Panc1 (cell line): Measurements from ENCODE around the gene CLIP3. TPM values are rescaled to one million over a fixed set of nuclear protein-coding genes. Genes with fewer than 3 reads are reported as not detected.

Experiments
- ATAC-seq: fragments of 200-7000 bp; cut with Tn5 transposase; 2 replicates; pipeline ENCODE4 v1.9.1; 2020; ENCODE audit warnings: mild to moderate bottlenecking, moderate library complexity
- BruUV-seq: library from RNA; stranded (reverse); fragments of 400-500 nt; replicated peaks from 2 replicates; lab custom pipeline; 2021; lab: Mats Ljungman, UMichigan
- CTCF ChIA-PET: fragments of 300-600 bp; sonication (Branson Sonifier 250); formaldehyde crosslinking; loops from one replicate; lab custom pipeline; 2022; ENCODE audit warnings: antibody characterized with exemption; lab: Charles Lee
- POLR2A ChIA-PET: fragments of 300-600 bp; sonication (Branson Sonifier 250); formaldehyde crosslinking; loops from one replicate; lab custom pipeline; 2022; ENCODE audit warnings: antibody characterized with exemption; lab: Charles Lee
- DNase-seq: peaks from one replicate; pipeline ENCODE4 v3.0.0-alpha.2; 2010; ENCODE audit warnings: low read depth, low spot score
- H3K27ac ChIP-seq: 2 replicates; pipeline ENCODE4 v1.5.1; 2011; ENCODE audit warnings: mild to moderate bottlenecking, low read length, inconsistent platforms
- H3K27me3 ChIP-seq: fragments of 200-500 bp; sonication (Bioruptor generic); 2 replicates; pipeline ENCODE4 v1.6.0; 2014; ENCODE audit warnings: low read length, inconsistent platforms; ENCODE audit not compliant: control insufficient read depth, insufficient read depth
- H3K36me3 ChIP-seq: fragments of 200-500 bp; sonication (Bioruptor generic); 2 replicates; pipeline ENCODE4 v1.5.1; 2014; ENCODE audit warnings: inconsistent platforms, mild to moderate bottlenecking, low read length, moderate library complexity; ENCODE audit not compliant: control insufficient read depth, insufficient read depth
- H3K4me1 ChIP-seq: 2 replicates; pipeline ENCODE4 v1.5.1; 2011; ENCODE audit warnings: inconsistent platforms, mild to moderate bottlenecking, low read length, moderate library complexity; ENCODE audit not compliant: control insufficient read depth, insufficient read depth
- H3K4me3 ChIP-seq, 2 experiments: 2 replicates each; pipeline ENCODE4 v1.5.1; 2011 to 2012; ENCODE audit warnings: low read depth in 2 of 2, low read length in 2 of 2, mild to moderate bottlenecking in 2 of 2, inconsistent platforms in 1 of 2, moderate library complexity in 1 of 2
- H3K9me3 ChIP-seq: fragments of 200-500 bp; sonication (Bioruptor generic); 2 replicates; pipeline ENCODE4 v1.5.1; 2014; ENCODE audit warnings: low read depth, mild to moderate bottlenecking, inconsistent platforms, low read length, moderate library complexity; ENCODE audit not compliant: control insufficient read depth, insufficient read depth
- CTCF ChIP-seq: fragments of 450-650 bp; IDR thresholded peaks from 2 replicates; pipeline ENCODE4 v1.5.1; 2017; ENCODE audit warnings: mild to moderate bottlenecking
- POLR2AphosphoS5 ChIP-seq: IDR thresholded peaks from 2 replicates; pipeline ENCODE4 v1.6.1; 2012; ENCODE audit warnings: mild to moderate bottlenecking, low read depth, low read length, moderate library complexity
- REST ChIP-seq, 2 experiments: IDR thresholded peaks; 2 replicates each; pipeline ENCODE4 v1.6.1; 2011 to 2012; ENCODE audit warnings: low read depth in 2 of 2, control low read depth in 1 of 2, low read length in 1 of 2, mild to moderate bottlenecking in 1 of 2, moderate library complexity in 1 of 2; ENCODE audit not compliant: insufficient read depth in 1 of 2
- SIN3A ChIP-seq: IDR thresholded peaks from 2 replicates; pipeline ENCODE4 v1.6.1; 2012; ENCODE audit warnings: low read depth, mild to moderate bottlenecking, low read length, moderate library complexity, borderline replicate concordance; ENCODE audit not compliant: insufficient read depth
- TCF7L2 ChIP-seq: IDR thresholded peaks from 2 replicates; pipeline ENCODE4 v1.6.1; 2011; ENCODE audit warnings: mild to moderate bottlenecking, low read depth, low read length, inconsistent platforms
- in situ Hi-C: cut with HindIII; loops from 2 replicates; pipeline ENCODE4 v1.10.0; 2016; ENCODE audit warnings: low sequenced_read_pairs, low pct_unique_long_range_greater_than_20kb
- intact Hi-C: fragments of 100-400 bp; cut with micrococcal nuclease; formaldehyde crosslinking; loops from one replicate; pipeline ENCODE4 v1.10.0; 2022; ENCODE audit not compliant: unreplicated experiment
- total RNA-seq: library from RNA; stranded (reverse); gene quantifications from one replicate; pipeline ENCODE4 v1.2.1, GENCODE V29; 2021; ENCODE audit not compliant: unreplicated experiment

The CLIP3 gene
- total RNA-seq, 1 experiment from 2014 or later: 4.7 TPM

- H3K36me3 ChIP-seq: no peaks in the 10 kb centered on the region
- no peak overlapping the region for H3K4me3 ChIP-seq
- no peaks in the 10 kb centered on the region for H3K9me3 ChIP-seq
- H3K27ac ChIP-seq: no peak overlapping the region
- H3K4me1 ChIP-seq: peaks cover 10% of the 10 kb centered on the region; the same call in 1 of the 2 replicates
- ChIA-PET CTCF (no interaction called here), POLR2A (no interaction called here)
- DNase-seq: no peak
- H3K27me3 ChIP-seq: no peaks in the 10 kb centered on the region
- TF ChIP-seq POLR2AphosphoS5 (no peak), TCF7L2 (no peak), SIN3A (no peak), CTCF (no peak), REST (IDR thresholded peaks at IDR 0.05; ENCODE audit: insufficient read depth in 1 of 2, low read depth in 2 of 2, low read length in 1 of 2) (no peak)
- in situ Hi-C loops (no loop called here), intact Hi-C loops (no loop called here)
- BruUV-seq: no TSS peak
- ATAC-seq: no peak
Observed at GRCh38 chr19:36006955-36007354, 25.7 kb downstream of the CLIP3 start.

GRCh38 chr19:36003284-36003683, 29.4 kb downstream of the CLIP3 start:
- no peaks in the 10 kb centered on the region for H3K9me3 ChIP-seq
- BruUV-seq: no TSS peak
- ATAC-seq: no peak
- H3K4me3 ChIP-seq: no peak overlapping the region
- TF ChIP-seq REST (IDR thresholded peaks at IDR 0.05; ENCODE audit: insufficient read depth in 1 of 2, low read depth in 2 of 2, low read length in 1 of 2) (no peak), TCF7L2 (no peak), POLR2AphosphoS5 (no peak), CTCF (no peak)
- intact Hi-C loops (no loop called here), in situ Hi-C loops (no loop called here)
- POLR2A ChIA-PET: no interaction called here
- no peaks in the 10 kb centered on the region for H3K36me3 ChIP-seq
- no peaks in the 10 kb centered on the region for H3K27me3 ChIP-seq
- CTCF ChIA-PET: no interaction called here
- DNase-seq: no peak
- H3K4me1 ChIP-seq: no peaks in the 10 kb centered on the region; the same call in 1 of the 2 replicates
- H3K27ac ChIP-seq: no peak overlapping the region
